Ramos (cell line): Measurements from ENCODE around the gene OR2B6.

Experiments used
- in situ Hi-C: fragments of 300-500 bp; cut with MboI; formaldehyde crosslinking; loops from one replicate; pipeline ENCODE4 v1.14.3; 2022; ENCODE audit warnings: low sequenced_read_pairs; ENCODE audit not compliant: unreplicated experiment

OR2B6 gene

GRCh38 chr6:27986928-27987725, 30.1 kb downstream of the OR2B6 start:
- in situ Hi-C loops: no loop called here

DNA sequence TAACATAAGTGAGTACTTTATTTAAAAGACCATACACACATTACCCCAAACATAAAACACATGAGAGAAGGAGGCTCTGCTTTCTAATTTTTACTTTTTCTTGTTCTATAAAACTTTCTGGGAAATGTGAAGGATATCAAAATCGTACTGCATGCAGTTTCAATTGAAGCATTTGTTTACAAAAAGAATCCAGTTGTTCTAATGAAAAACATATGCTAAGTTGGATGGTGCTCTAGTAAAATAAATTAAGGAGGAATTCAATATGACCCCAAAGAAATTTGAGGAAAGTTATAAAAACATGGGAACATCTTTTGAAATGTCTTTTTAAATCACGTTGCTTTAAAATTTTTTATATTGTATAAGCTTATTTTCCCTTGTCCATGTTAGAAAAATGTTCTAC, 37.6 kb downstream of the OR2B6 start:
- in situ Hi-C loops: no loop called here

- in situ Hi-C loops: no loop called here
These were observed 43.5 kb downstream of the OR2B6 start for GRCh38 chr6:28000351-28001045.

GRCh38 chr6:28001351-28001750, 44.3 kb downstream of the OR2B6 start:
- in situ Hi-C loops: no loop called here

- in situ Hi-C loops: no loop called here
These were observed 44.7 kb downstream of the OR2B6 start for GRCh38 chr6:28001751-28002150.

DNA sequence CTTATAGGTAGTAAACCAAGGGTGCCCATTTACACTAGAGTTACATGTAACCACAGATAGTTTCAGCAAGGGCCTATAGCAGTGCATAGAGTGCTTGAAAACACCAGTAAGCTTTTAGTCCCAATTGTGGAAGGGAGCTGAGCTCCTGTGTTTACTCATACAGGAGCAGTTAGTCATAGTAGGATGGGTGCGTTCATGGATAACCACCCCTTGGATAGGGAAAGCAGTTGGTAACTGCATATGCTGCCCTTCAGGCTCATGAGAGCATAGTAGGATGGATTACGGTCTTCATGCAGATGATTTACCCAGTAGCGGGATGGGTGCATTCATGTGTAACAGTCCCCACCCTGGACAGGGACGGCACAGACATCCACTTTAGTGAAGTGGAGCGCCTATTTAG, 45.1 kb downstream of the OR2B6 start:
- in situ Hi-C loops: no loop called here

GRCh38 chr6:28003059-28003458, 46.0 kb downstream of the OR2B6 start:
- in situ Hi-C loops: no loop called here

GRCh38 chr6:28003661-28004060, 46.6 kb downstream of the OR2B6 start:
- in situ Hi-C loops: no loop called here

- in situ Hi-C loops: no loop called here
These were observed 47.5 kb downstream of the OR2B6 start for GRCh38 chr6:28004350-28005151.

DNA sequence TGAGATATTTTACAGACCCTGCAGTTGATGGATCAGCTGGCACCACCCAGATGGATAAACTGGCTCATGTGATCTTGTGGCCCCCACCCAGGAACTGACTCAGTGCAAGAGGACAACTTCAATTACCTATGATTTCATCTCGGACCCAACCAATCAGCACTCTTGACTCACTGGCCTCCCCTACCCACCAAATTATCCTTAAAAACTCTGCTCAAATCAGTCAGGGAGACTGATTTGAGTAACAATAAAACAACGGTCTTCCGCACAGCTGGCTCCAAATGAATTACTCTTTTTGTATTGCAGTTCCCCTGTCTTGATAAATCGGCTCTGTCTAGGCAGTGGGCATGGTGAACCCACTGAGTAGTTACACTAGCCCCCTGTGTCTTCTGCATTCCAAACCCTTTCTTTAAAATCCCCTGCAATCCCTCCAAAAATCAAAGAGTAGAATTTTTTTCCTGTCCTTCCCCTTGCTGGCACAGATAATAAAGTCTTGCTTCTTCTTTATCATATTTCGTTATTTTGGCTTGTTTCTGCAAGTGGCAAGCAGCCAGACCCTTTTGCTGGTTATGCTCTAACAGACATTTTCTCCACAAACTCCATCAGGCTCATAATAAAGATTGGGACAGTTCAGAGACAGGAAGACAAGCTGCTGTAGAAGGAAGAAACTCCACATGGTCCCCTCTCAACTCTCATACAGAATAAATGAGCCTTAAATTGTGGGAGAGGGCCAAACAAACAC, 48.3 kb downstream of the OR2B6 start:
- in situ Hi-C loops: no loop called here

GRCh38 chr6:28005975-28006374, 48.9 kb downstream of the OR2B6 start:
- in situ Hi-C loops: no loop called here
